ENCODE measurements around the gene NOP16. TPM values are rescaled to one million over a fixed set of nuclear protein-coding genes. Genes with fewer than 3 reads are reported as not detected.

Gene NOP16
- total RNA-seq, 1 donor from 2014 or later, result 23.5 TPM

GRCh38 chr5:176386491-176386890 is 1.9 kb downstream of the NOP16 start:
- TF ChIP-seq CTCF (conservative IDR thresholded peaks at IDR 0.05; ENCODE audit: low read depth, low read length), result no peak
- H3K4me3 ChIP-seq (ENCODE audit: low read depth, low read length), result peak overlapping the region; percentile 1
- no peak for DNase-seq (ENCODE audit: low read depth)

GRCh38 chr5:176384991-176385390 is 3.4 kb downstream of the NOP16 start:
- H3K4me3 ChIP-seq (ENCODE audit: low read depth, low read length), result no peak overlapping the region
- TF ChIP-seq CTCF (conservative IDR thresholded peaks at IDR 0.05; ENCODE audit: low read depth, low read length), result no peak
- DNase-seq (ENCODE audit: low read depth), result no peak

GRCh38 chr5:176384366-176384930 is 4.0 kb downstream of the NOP16 start:
- no peak overlapping the region for H3K4me3 ChIP-seq (ENCODE audit: low read depth, low read length)
- DNase-seq (ENCODE audit: low read depth), result no peak
- no peak for TF ChIP-seq CTCF (conservative IDR thresholded peaks at IDR 0.05; ENCODE audit: low read depth, low read length)

GRCh38 chr5:176383961-176384360 is 4.4 kb downstream of the NOP16 start:
- DNase-seq (ENCODE audit: low read depth), result no peak
- H3K4me3 ChIP-seq (ENCODE audit: low read depth, low read length), result no peak overlapping the region
- no peak for TF ChIP-seq CTCF (conservative IDR thresholded peaks at IDR 0.05; ENCODE audit: low read depth, low read length)

- DNase-seq (ENCODE audit: low read depth), result no peak
- no peak for TF ChIP-seq CTCF (conservative IDR thresholded peaks at IDR 0.05; ENCODE audit: low read depth, low read length)
- no peak overlapping the region for H3K4me3 ChIP-seq (ENCODE audit: low read depth, low read length)
Observed at GRCh38 chr5:176383248-176383905, 5.0 kb downstream of the NOP16 start.

GRCh38 chr5:176382721-176383120 is 5.7 kb downstream of the NOP16 start:
- no peak for TF ChIP-seq CTCF (conservative IDR thresholded peaks at IDR 0.05; ENCODE audit: low read depth, low read length)
- no peak for DNase-seq (ENCODE audit: low read depth)
- no peak overlapping the region for H3K4me3 ChIP-seq (ENCODE audit: low read depth, low read length)

- TF ChIP-seq CTCF (conservative IDR thresholded peaks at IDR 0.05; ENCODE audit: low read depth, low read length), result no peak
- DNase-seq (ENCODE audit: low read depth), result no peak
- H3K4me3 ChIP-seq (ENCODE audit: low read depth, low read length), result no peak overlapping the region
Observed at GRCh38 chr5:176381979-176382378, 6.4 kb downstream of the NOP16 start.

Data from epithelial cell of proximal tubule (primary cell).